Nephron progenitor cell (in vitro differentiated cells): ENCODE results near the gene STK25.

Experiments used
- DNase-seq: peaks from one replicate; pipeline ENCODE4 v3.0.0; 2021
- H3K27ac Mint-ChIP-seq: 2 replicates; pipeline ENCODE4 v1.8.0; 2021; ENCODE audit warnings: mild to moderate bottlenecking, moderate library complexity, mixed read lengths
- H3K27me3 Mint-ChIP-seq: 2 replicates; pipeline ENCODE4 v1.8.0; 2021; ENCODE audit warnings: mild to moderate bottlenecking, low read depth, mixed read lengths; ENCODE audit not compliant: poor library complexity
- H3K36me3 Mint-ChIP-seq: 2 replicates; pipeline ENCODE4 v1.8.0; 2021; ENCODE audit warnings: low read depth, mixed read lengths
- H3K4me1 Mint-ChIP-seq: 2 replicates; pipeline ENCODE4 v1.8.0; 2021; ENCODE audit warnings: mixed read lengths
- H3K4me3 Mint-ChIP-seq: 2 replicates; pipeline ENCODE4 v1.8.0; 2021; ENCODE audit warnings: mild to moderate bottlenecking, moderate library complexity, mixed read lengths
- H3K9me3 Mint-ChIP-seq: 2 replicates; pipeline ENCODE4 v1.8.0; 2021; ENCODE audit warnings: mild to moderate bottlenecking, moderate library complexity, mixed read lengths
- TF ChIP-seq, protein P1 (sequence below): fragments of 200-600 bp; sonication (generic); IDR thresholded peaks from 2 replicates; pipeline ENCODE4 v1.5.0; 2021; ENCODE audit warnings: antibody characterized with exemption

The STK25 gene

DNA sequence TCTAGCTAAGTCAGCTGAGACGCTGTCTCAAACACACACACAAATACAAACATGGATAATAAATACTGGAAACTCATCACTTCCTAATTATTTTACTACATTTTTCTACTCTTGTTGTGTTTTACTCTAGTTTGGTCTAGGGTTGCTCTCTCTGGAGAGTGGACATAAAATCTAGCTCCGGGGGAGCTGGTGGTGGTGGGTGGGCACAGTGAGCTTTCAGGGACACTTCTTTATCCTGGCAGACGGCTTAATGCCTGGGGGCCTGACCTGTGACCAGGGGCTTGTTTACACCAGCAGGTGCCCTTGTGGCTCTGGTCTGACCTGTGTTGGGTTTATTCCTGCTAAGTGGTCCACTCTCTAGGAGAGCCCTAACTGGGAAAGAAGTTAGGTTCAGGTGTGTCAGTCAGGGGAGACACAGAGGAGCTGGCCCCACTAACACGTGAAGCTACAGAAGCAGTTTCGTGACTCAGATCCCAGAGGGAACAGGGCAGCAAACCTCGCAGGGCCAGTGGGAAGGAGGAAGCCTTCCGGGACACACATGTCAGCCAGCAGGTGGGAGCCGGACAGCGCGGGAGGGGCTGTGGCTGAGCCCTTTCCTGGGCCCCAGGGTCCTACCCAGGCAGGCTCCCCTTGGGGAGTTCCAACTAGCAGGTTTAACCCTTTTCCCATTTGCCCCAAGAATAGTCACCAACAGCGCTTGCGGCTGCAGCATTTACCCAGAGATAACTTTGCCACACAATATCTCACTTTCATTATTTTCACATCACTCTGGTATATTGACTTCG is 27.7 kb upstream of the STK25 start:
- Mint-ChIP-seq H3K36me3 (no peaks in the 10 kb centered on the region), H3K27me3 (peaks cover 63% of the 10 kb centered on the region), H3K4me1 (peaks cover 43% of the 10 kb centered on the region), H3K27ac (no peak overlapping the region), H3K9me3 (peaks cover 3% of the 10 kb centered on the region), H3K4me3 (no peak overlapping the region)
- TF ChIP-seq, protein P1, sequence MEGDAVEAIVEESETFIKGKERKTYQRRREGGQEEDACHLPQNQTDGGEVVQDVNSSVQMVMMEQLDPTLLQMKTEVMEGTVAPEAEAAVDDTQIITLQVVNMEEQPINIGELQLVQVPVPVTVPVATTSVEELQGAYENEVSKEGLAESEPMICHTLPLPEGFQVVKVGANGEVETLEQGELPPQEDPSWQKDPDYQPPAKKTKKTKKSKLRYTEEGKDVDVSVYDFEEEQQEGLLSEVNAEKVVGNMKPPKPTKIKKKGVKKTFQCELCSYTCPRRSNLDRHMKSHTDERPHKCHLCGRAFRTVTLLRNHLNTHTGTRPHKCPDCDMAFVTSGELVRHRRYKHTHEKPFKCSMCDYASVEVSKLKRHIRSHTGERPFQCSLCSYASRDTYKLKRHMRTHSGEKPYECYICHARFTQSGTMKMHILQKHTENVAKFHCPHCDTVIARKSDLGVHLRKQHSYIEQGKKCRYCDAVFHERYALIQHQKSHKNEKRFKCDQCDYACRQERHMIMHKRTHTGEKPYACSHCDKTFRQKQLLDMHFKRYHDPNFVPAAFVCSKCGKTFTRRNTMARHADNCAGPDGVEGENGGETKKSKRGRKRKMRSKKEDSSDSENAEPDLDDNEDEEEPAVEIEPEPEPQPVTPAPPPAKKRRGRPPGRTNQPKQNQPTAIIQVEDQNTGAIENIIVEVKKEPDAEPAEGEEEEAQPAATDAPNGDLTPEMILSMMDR: no peak
- DNase-seq: no peak

DNA sequence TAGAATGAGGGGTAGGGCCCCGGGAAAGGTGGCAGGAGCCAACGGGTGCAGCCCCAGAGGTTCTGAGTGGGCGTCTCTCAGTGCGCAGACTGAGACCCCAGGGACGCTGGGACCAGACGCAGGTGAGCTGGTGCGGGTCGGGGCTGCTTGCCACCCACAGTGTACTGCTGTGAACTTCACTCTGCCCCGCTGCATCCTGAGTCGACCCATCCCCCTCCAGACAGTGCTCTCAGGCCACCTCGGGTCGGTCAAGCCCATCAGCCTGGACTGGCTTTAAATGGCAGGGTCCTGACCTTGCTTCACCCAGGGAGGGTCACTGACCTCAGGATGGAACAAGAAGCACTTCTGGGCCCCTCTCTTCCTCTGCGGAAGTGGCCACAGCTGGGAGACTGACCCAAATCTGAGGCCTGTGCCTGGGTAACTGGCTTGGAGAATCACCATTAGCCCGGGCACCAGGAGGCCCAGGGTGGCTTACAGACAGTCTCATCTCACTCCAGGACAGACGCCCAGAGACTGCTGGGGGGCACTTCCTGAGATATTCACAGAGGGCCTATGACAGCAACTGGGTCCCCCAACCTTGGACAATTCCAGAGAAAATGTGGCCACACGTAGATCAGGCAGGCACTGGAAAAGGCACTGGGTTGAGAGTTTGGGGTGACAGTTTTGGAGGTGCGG is 26.5 kb upstream of the STK25 start:
- no peaks in the 10 kb centered on the region for H3K36me3 Mint-ChIP-seq
- no peak overlapping the region for H3K4me3 Mint-ChIP-seq
- TF ChIP-seq, protein P1: no peak
- peaks cover 38% of the 10 kb centered on the region for H3K4me1 Mint-ChIP-seq
- no peak for DNase-seq
- H3K27ac Mint-ChIP-seq: no peak overlapping the region
- H3K9me3 Mint-ChIP-seq: no peaks in the 10 kb centered on the region
- peaks cover 64% of the 10 kb centered on the region for H3K27me3 Mint-ChIP-seq

DNA sequence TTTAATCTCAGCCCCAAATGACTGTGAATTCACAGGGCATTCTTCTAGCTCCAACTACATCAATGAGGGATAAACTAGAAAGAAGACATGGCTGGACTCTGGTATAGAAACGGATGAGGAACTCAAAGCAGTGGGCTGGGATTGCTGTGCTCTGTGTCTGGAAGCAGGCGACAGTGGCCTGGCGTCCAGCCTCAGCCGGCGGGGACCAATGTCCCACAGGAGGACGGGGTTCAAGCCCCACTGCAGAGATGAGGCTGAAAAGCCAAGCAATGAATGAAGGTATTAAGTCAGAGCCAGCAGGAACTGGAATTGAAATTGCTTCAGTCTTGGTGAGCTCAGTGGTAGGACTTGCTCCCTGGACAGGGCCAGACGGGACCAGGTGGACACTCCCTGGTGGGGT is 25.9 kb upstream of the STK25 start:
- no peak for DNase-seq
- Mint-ChIP-seq H3K27ac (no peak overlapping the region), H3K27me3 (peaks cover 62% of the 10 kb centered on the region), H3K9me3 (no peaks in the 10 kb centered on the region), H3K4me3 (no peak overlapping the region), H3K4me1 (peaks cover 37% of the 10 kb centered on the region), H3K36me3 (no peaks in the 10 kb centered on the region)
- TF ChIP-seq, protein P1: no peak

DNA sequence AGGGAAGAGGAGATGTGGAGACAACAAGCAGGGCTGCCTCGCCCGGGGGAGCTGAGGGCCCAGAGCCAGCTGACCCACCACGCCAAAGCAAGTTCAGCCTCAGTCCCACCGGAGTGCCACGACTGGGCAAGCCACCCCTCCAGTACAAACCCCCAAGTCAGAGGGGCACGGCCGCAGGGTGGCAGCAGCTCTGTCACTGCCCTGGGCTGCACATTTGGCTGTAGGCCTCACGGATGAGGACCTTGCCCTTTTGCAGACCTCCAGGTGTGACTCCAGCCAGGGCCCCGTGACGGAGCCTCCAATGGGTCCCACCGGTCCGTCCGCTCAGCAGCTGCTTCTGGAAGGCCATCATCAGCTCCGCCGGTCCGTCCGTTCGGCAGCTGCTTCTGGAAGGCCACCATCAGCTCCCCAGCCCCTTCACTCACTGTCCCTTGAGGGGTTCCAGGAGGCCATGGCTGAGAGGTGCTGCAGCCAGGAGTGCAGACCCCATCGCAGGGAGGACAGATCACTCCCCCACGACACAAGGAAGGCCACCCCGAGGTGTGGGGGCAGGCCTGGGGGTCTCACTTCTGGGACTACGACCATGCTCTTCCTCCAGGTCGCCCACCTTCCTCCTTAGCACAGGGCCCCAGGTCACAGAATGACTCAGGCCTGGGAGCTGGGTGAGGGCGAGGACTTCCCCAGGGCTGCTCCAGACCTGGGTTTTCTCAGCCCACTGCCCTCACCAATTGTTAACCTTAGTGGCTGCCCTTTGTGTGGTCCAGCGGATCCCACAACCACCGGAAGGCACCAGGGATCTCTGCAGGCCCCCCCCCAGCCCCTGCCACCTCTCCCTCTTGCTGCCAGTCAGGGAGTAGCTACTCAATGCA is 24.6 kb upstream of the STK25 start:
- no peaks in the 10 kb centered on the region for H3K36me3 Mint-ChIP-seq
- DNase-seq: no peak
- no peaks in the 10 kb centered on the region for H3K9me3 Mint-ChIP-seq
- no peak overlapping the region for H3K27ac Mint-ChIP-seq
- peaks cover 26% of the 10 kb centered on the region for H3K4me1 Mint-ChIP-seq
- no peak overlapping the region for H3K4me3 Mint-ChIP-seq
- TF ChIP-seq, protein P1: no peak
- peaks cover 55% of the 10 kb centered on the region for H3K27me3 Mint-ChIP-seq

DNA sequence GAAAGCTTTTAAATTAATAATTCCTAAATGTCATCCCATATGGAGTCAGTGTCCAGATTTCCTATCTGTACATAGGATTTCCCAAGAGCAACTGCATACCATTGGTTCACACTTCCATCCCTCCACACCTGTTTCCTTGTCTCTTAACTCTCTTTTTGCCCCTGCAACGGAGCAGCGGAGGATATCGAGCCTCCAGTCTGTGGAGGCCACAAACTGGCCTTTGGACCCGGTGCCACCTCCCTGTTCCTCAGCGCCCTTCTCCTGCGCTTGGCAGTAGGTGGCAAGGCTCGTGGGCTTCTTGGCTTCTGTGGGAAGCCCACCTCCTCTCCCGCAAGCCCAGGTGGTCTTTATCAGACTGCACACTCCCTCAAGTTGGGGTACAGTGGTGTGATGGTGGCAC is 23.8 kb upstream of the STK25 start:
- TF ChIP-seq, protein P1: no peak

More for the DNA sequence above, 23.8 kb upstream of the STK25 start:
- no peak overlapping the region for H3K4me3 Mint-ChIP-seq
- H3K9me3 Mint-ChIP-seq: peaks cover 5% of the 10 kb centered on the region
- DNase-seq: no peak
- peaks cover 26% of the 10 kb centered on the region for H3K4me1 Mint-ChIP-seq
- no peaks in the 10 kb centered on the region for H3K36me3 Mint-ChIP-seq
- no peak overlapping the region for H3K27ac Mint-ChIP-seq
- H3K27me3 Mint-ChIP-seq: peaks cover 50% of the 10 kb centered on the region
